HG02970 (cell line): ENCODE data around the gene FOLR3.
"Not testable (repeated sequence)": the region's sequence is repeated elsewhere in the genome, so short reads cannot be mapped to it uniquely, and the experiment has no call there.

Experiments used
- ATAC-seq: cut with Tn5 transposase; IDR thresholded peaks from one replicate; pipeline ENCODE4 v1.9.1; 2021; ENCODE audit warnings: mild to moderate bottlenecking, moderate library complexity, moderate number of reproducible peaks; ENCODE audit not compliant: unreplicated experiment, low FRiP score

FOLR3 gene

GRCh38 chr11:72122607-72123006 is 12.9 kb upstream of the FOLR3 start:
- no peak for ATAC-seq

DNA sequence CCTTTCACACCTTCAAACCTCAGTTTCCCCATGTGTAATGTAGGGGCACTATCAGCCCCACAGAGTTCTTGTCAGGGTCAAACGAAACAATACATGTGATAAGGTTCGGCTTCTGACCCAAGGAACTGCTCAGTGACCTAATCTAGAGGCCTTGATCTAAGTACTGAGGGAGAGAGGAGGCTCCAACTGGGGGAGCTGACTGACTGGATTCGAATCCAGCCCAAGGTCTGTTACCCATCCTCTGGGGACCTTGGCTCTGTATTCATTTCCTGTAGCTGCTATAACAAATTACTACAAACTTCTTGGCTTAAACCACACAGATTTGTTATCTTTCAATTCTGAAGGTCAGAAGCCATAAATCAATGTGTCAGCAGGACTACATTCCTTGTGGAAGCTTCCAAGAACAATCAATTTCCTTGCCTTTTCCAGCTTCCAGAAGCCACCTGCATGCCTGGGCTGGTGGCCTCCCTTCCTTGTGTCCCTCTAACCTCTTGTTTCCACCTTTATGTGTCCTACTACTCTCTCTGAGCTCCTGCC is 12.3 kb upstream of the FOLR3 start:
- ATAC-seq: no peak

DNA sequence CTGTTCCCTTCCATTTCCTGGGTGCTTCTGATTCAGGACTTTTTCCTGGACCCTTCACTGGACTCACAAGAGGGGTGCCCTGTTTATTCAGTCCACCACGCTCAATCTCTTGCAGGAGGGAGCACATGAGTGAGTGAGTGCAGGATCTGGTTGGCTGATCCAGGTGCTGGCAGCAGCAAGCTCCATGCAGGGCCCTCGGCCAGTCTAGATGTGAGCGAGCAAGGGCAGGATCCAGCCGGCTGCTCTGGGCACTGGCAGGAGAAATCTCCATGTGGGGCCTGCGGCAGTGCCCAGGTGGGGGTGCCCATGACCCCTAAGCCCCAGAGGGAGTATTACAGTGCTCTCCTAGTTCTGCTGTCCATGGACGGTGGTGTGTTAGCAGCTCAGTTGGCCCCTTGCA is 11.5 kb upstream of the FOLR3 start:
- no peak for ATAC-seq

GRCh38 chr11:72125956-72126355 is 9.6 kb upstream of the FOLR3 start:
- ATAC-seq: no peak

- ATAC-seq: no peak
These were observed 7.6 kb upstream of the FOLR3 start for GRCh38 chr11:72127923-72128322.

GRCh38 chr11:72129381-72129780 is 6.1 kb upstream of the FOLR3 start:
- no peak for ATAC-seq

DNA sequence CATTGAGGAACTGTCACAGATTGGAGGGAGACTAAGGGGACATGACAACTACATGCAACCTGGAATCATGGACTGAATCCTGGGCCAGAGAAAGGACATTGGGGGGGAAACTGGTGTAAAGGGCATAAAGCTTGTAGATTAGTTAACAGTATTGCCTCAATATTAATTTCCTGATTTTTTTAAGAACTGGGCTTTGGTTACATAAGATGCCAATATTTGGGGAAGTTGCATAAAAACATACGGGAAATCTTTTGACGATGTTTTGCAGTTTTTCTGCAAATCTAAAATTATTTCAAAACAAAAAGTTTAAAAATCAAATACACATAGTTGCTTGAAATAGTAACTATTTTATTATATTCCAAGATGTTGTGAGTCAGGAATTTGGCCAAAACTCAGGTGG is 2.9 kb upstream of the FOLR3 start:
- ATAC-seq: no peak

GRCh38 chr11:72135891-72136683 is 562 bp downstream of the FOLR3 start:
- ATAC-seq: no peak

- ATAC-seq: no peak
These were observed 1.2 kb downstream of the FOLR3 start for GRCh38 chr11:72136684-72137262.

DNA sequence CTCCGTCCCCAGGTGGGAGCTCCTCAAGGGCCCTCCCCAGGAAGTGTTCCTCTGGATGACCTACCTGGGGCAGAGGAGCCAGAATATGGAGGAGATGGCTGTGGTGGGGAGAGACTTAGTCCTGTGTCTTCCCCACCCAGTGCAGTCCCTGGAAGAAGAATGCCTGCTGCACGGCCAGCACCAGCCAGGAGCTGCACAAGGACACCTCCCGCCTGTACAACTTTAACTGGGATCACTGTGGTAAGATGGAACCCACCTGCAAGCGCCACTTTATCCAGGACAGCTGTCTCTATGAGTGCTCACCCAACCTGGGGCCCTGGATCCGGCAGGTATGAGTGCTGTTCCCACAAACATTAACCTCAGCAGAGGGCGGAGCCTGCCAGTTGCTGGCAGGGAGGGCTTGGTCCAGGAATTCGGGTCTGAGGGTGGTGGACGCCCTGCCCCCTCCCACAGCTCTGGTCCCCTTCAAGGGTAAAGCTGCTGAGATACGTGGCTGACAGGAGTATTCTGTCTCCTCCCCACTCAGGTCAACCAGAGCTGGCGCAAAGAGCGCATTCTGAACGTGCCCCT is 3.4 kb downstream of the FOLR3 start:
- no peak for ATAC-seq

- no peak for ATAC-seq
These were observed 4.0 kb downstream of the FOLR3 start for GRCh38 chr11:72139500-72139899.

GRCh38 chr11:72140661-72141060 is 5.1 kb downstream of the FOLR3 start:
- no peak for ATAC-seq

GRCh38 chr11:72141066-72141465 is 5.5 kb downstream of the FOLR3 start:
- no peak for ATAC-seq

GRCh38 chr11:72142086-72142485 is 6.6 kb downstream of the FOLR3 start:
- not testable (repeated sequence) for ATAC-seq

DNA sequence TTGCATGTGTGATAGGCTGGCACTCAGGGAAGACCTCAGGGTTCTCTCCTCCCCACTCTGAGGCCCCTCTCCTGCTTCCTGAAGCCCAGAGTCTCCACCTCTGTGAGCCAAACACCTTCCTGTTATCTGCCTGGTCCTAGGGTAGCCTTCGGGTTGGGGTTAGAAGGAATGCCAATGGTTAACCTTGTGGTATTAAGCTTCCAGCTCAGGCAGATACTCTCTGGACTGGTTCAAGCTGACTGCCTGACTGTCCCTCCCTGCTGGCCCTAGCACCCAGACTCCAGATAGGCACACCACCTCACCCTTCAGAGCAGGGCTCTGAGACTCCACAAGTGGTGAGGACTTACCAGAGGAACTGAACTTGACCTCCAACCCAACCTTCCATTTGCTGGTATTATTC is 7.0 kb downstream of the FOLR3 start:
- ATAC-seq: not testable (repeated sequence)

DNA sequence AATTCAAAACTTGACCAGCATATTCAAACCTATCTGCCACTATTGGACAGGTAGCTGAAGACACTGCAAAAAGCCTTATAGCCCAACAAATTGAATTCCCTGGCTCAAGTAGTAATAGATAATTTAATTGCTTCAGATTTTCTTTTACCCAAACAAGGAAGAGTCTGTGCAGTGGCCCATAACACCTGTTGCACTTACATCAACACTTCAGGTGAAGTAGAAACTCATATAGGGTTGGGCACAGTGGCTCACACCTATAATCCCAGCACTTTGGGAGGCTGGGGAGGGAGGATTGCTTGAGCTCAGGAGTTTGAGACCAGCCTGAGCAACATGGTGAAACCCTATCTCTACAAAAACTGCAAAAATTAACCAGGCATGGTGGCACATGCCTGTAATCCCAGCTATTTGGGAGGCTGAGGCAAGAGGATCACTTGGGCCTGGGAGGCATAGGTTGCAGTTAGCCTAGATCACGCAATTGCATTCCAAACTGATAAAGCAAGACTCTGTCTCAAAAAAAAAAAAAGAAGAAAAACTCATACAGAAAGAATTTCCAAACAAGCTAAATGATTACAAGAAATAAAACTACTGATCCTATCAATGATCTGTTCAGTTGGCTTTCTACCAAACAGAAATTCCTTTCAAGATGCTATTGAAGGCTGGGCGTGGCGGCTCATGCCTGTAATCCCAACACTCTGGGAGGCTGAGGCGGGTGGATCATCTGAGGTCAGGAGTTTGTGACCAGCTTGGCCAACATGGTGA is 9.5 kb downstream of the FOLR3 start:
- no peak for ATAC-seq

- ATAC-seq: no peak
These were observed 11.1 kb downstream of the FOLR3 start for GRCh38 chr11:72146625-72147024.

- no peak for ATAC-seq
These were observed 15.4 kb downstream of the FOLR3 start for GRCh38 chr11:72150882-72151281.

- not testable (repeated sequence) for ATAC-seq
These were observed 18.3 kb downstream of the FOLR3 start for GRCh38 chr11:72153874-72154273.

DNA sequence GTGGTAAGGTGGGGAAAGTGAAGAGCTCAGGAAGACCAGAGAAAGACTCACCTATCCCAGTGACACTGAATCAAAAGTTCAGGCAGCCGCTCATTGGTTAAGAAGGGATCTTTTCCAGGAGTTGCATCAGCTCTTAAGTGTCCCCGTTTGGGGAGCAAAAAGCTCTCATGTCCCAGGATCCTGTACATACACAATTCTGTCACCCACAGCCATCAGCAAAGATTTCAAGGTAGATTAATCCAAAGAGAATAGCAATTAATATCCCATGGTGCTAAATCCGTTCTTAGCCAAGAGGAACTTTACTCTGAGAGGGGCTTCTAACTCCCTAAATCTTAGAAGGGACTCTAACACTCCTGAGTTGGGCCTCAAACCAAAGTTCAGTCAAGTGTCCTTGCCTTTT is 19.3 kb downstream of the FOLR3 start:
- ATAC-seq: no peak

DNA sequence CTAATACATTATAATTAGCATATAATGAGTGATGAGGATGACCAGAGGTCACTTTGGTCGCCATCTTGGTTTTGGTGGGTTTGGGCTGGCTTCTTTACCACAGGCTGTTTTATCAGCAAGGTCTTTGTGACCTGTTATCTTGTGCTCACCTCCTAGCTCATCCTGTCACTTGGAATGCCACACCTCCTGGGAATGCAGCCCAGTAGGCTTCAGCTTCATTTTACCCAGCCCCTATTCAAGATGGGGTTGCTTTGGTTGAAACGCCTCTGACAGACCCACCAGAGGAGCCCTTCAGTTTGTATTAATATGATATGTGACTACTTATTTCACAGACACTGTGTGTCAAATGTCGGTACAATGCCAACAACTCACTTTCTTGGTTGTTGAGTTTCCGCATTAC is 20.2 kb downstream of the FOLR3 start:
- no peak for ATAC-seq
